ENCODE results near the gene NIPAL4.

NIPAL4 gene

GRCh38 chr5:157445745-157446411 is 14.1 kb upstream of the NIPAL4 start:
- no peak overlapping the region for H3K4me3 ChIP-seq (ENCODE audit: low read depth, low read length)
- no peak for TF ChIP-seq CTCF (IDR thresholded peaks at IDR 0.05; ENCODE audit: low read depth, low read length)

- TF ChIP-seq CTCF (IDR thresholded peaks at IDR 0.05; ENCODE audit: low read depth, low read length): no peak
- no peak overlapping the region for H3K4me3 ChIP-seq (ENCODE audit: low read depth, low read length)
Measured at GRCh38 chr5:157446412-157446935, 13.5 kb upstream of the NIPAL4 start.

- TF ChIP-seq CTCF (IDR thresholded peaks at IDR 0.05; ENCODE audit: low read depth, low read length): no peak
Measured at GRCh38 chr5:157447201-157447637, 12.8 kb upstream of the NIPAL4 start.

GRCh38 chr5:157449011-157449723 is 10.8 kb upstream of the NIPAL4 start:
- H3K4me3 ChIP-seq (ENCODE audit: low read depth, low read length): no peak overlapping the region
- TF ChIP-seq CTCF (IDR thresholded peaks at IDR 0.05; ENCODE audit: low read depth, low read length): no peak

More at GRCh38 chr5:157447201-157447637, 12.8 kb upstream of the NIPAL4 start:
- H3K4me3 ChIP-seq (ENCODE audit: low read depth, low read length): no peak overlapping the region

GRCh38 chr5:157450024-157450423 is 10.0 kb upstream of the NIPAL4 start:
- H3K4me3 ChIP-seq (ENCODE audit: low read depth, low read length): no peak overlapping the region

GRCh38 chr5:157451806-157452205 is 8.2 kb upstream of the NIPAL4 start:
- no peak for TF ChIP-seq CTCF (IDR thresholded peaks at IDR 0.05; ENCODE audit: low read depth, low read length)
- no peak overlapping the region for H3K4me3 ChIP-seq (ENCODE audit: low read depth, low read length)

More at GRCh38 chr5:157450024-157450423, 10.0 kb upstream of the NIPAL4 start:
- TF ChIP-seq CTCF (IDR thresholded peaks at IDR 0.05; ENCODE audit: low read depth, low read length): no peak

- TF ChIP-seq CTCF (IDR thresholded peaks at IDR 0.05; ENCODE audit: low read depth, low read length): no peak
Measured at GRCh38 chr5:157454273-157454672, 5.7 kb upstream of the NIPAL4 start.

More at GRCh38 chr5:157454273-157454672, 5.7 kb upstream of the NIPAL4 start:
- no peak overlapping the region for H3K4me3 ChIP-seq (ENCODE audit: low read depth, low read length)
